K562 (cell line): ENCODE measurements around the gene TRPC4AP. TPM values are rescaled to one million over a fixed set of nuclear protein-coding genes. Genes with fewer than 3 reads are reported as not detected.

ENCODE experiments used
- ATAC-seq: fragments of 200-7000 bp; cut with Tn5 transposase; 3 replicates; pipeline ENCODE4 v1.9.1; 2020; ENCODE audit warnings: moderate library complexity
- BruUV-seq: library from RNA; stranded (reverse); fragments of 400-500 nt; replicated peaks from 2 replicates; lab custom pipeline; 2021; lab: Mats Ljungman, UMichigan
- CTCF ChIA-PET: fragments of 300-600 bp; formaldehyde crosslinking; extraction: SDS; loops from one replicate; lab custom pipeline; 2021; ENCODE audit warnings: low intra/inter-chr PET ratio; lab: Yijun Ruan, JAX
- POLR2A ChIA-PET: fragments of 300-600, 350-650 bp; sonication (Branson Sonifier 250); formaldehyde crosslinking; extraction: SDS; loops from one replicate; lab custom pipeline; 2021; ENCODE audit warnings: antibody characterized with exemption, inconsistent platforms; lab: Yijun Ruan, JAX
- DNase-seq, 4 experiments: peaks; one replicate each; pipeline versions ENCODE4 v3.0.0 to v3.0.0-alpha.2; 2011 to 2018; ENCODE audit warnings: low spot score in 3 of 4, mixed read lengths in 3 of 4; ENCODE audit errors: extremely low read depth in 1 of 4
- FAIRE-seq: peaks from 2 replicates; lab custom pipeline; 2011; peaks lifted over from hg19 to GRCh38; lab: Jason Lieb, UNC
- H2AFZ ChIP-seq: 2 replicates; pipeline ENCODE4 v1.6.0; 2011; ENCODE audit warnings: low read depth, low read length, control low read depth, inconsistent platforms
- H3K27ac ChIP-seq: fragments of 200-600 bp; 3 replicates; pipeline ENCODE4 v1.8.0; 2011; ENCODE audit warnings: low read depth, mild to moderate bottlenecking, control low read depth, inconsistent platforms, low read length, moderate library complexity, mixed read lengths; ENCODE audit errors: extremely low read depth
- H3K27me3 ChIP-seq, 2 experiments: fragments of 300-600 bp in 1 of 2; 2 replicates in 1 of 2; 3 replicates in 1 of 2; pipeline versions ENCODE4 v1.6.0 to v1.8.0; 2011; ENCODE audit warnings: inconsistent platforms in 2 of 2, low read length in 2 of 2, mild to moderate bottlenecking in 1 of 2, mixed read lengths in 1 of 2, moderate library complexity in 1 of 2; ENCODE audit not compliant: control insufficient read depth in 2 of 2, insufficient read depth in 2 of 2
- H3K36me3 ChIP-seq: fragments of 300-600 bp; 3 replicates; pipeline ENCODE4 v1.8.0; 2011; ENCODE audit warnings: mild to moderate bottlenecking, low read length, inconsistent platforms; ENCODE audit not compliant: control insufficient read depth, insufficient read depth
- H3K4me1 ChIP-seq, 2 experiments: fragments of 200-600 bp in 1 of 2; replicated peaks in 1 of 2; 2 replicates in 1 of 2; 3 replicates in 1 of 2; pipeline versions ENCODE4 v1.5.1 to v1.8.0; 2011; ENCODE audit warnings: inconsistent platforms in 2 of 2, low read length in 2 of 2, mild to moderate bottlenecking in 1 of 2, mixed read lengths in 1 of 2, moderate library complexity in 1 of 2; ENCODE audit not compliant: control insufficient read depth in 2 of 2, insufficient read depth in 2 of 2
- H3K4me2 ChIP-seq: 2 replicates; pipeline ENCODE4 v1.6.1; 2011; ENCODE audit warnings: low read length, control low read depth, inconsistent platforms, mixed read lengths; ENCODE audit not compliant: insufficient read depth
- H3K4me3 ChIP-seq: fragments of 200-600 bp; sonication (generic), shearing (Covaris generic); 2 replicates; pipeline ENCODE4 v1.5.1; 2016; ENCODE audit warnings: control low read depth, inconsistent platforms
- H3K79me2 ChIP-seq: fragments of 200-600 bp; 3 replicates; pipeline ENCODE4 v1.8.0; 2011; ENCODE audit warnings: low read length, inconsistent platforms; ENCODE audit not compliant: control insufficient read depth, insufficient read depth
- H3K9ac ChIP-seq, 2 experiments: 2 replicates each; pipeline versions ENCODE4 v1.6.0 to v1.6.1; 2011; ENCODE audit warnings: low read depth in 2 of 2, low read length in 2 of 2, control low read depth in 1 of 2, inconsistent platforms in 1 of 2, mild to moderate bottlenecking in 1 of 2, mixed read lengths in 1 of 2; ENCODE audit not compliant: insufficient read depth in 1 of 2
- H3K9me1 ChIP-seq: one replicate; pipeline ENCODE4 v1.6.0; 2011; ENCODE audit warnings: inconsistent platforms, mild to moderate bottlenecking, low read length, moderate library complexity; ENCODE audit not compliant: control insufficient read depth, insufficient read depth
- H3K9me3 ChIP-seq: replicated peaks from 2 replicates; pipeline ENCODE4 v1.5.1; 2011; ENCODE audit warnings: low read depth, low read length, inconsistent platforms; ENCODE audit not compliant: control insufficient read depth, insufficient read depth
- H4K20me1 ChIP-seq: replicated peaks from 2 replicates; pipeline ENCODE4 v1.6.1; 2011; ENCODE audit warnings: low read length, inconsistent platforms, mixed read lengths; ENCODE audit not compliant: control insufficient read depth, insufficient read depth
- AFF1 ChIP-seq, 2 experiments: fragments of 450-650 bp; IDR thresholded peaks; 2 replicates each; pipeline ENCODE4 v1.6.1; 2018; ENCODE audit warnings: mild to moderate bottlenecking in 2 of 2, low read depth in 1 of 2; ENCODE audit not compliant: partially characterized antibody in 2 of 2
- BACH1 ChIP-seq: fragments of 200-800 bp; sonication (Bioruptor generic); IDR thresholded peaks from 2 replicates; pipeline ENCODE4 v1.6.1; 2016; ENCODE audit warnings: missing genetic modification characterization, missing compliant biosample characterization
- BMI1 ChIP-seq: fragments of 150-350 bp; IDR thresholded peaks from 2 replicates; pipeline ENCODE4 v1.6.1; 2014; ENCODE audit warnings: low read length
- CBFA2T3 ChIP-seq: fragments of 450-650 bp; IDR thresholded peaks from 2 replicates; pipeline ENCODE4 v1.6.1; 2017
- FOXA3 ChIP-seq, 2 experiments: fragments of 450-650 bp in 1 of 2; sonication (generic) in 1 of 2; formaldehyde crosslinking; IDR thresholded peaks in 1 of 2; conservative IDR thresholded peaks in 1 of 2; 2 replicates each; pipeline versions ENCODE4 v1.4.0 to v1.8.0; 2020 to 2022; ENCODE audit warnings: mild to moderate bottlenecking in 2 of 2, missing genetic modification reagents in 1 of 2
- FUS ChIP-seq: fragments of 200-400 bp; formaldehyde crosslinking; optimal IDR thresholded peaks from 2 replicates; pipeline ENCODE3; 2017; ENCODE audit warnings: low read depth, low read length
- HSF4 ChIP-seq: fragments of 250-450 bp; sonication (Bioruptor Pico); IDR thresholded peaks from 2 replicates; pipeline ENCODE4 v2.1.2; 2022; ENCODE audit warnings: mild to moderate bottlenecking, moderate library complexity, borderline replicate concordance
- MBD1 ChIP-seq: fragments of 250-450 bp; sonication (Bioruptor Pico); IDR thresholded peaks from 2 replicates; pipeline ENCODE4 v1.8.0; 2022; ENCODE audit warnings: inconsistent platforms
- NFYB ChIP-seq: IDR thresholded peaks from 2 replicates; pipeline ENCODE4 v1.6.1; 2011; ENCODE audit warnings: mild to moderate bottlenecking, moderate library complexity; ENCODE audit not compliant: insufficient read length; ENCODE audit errors: extremely low read depth
- PTBP1 ChIP-seq: fragments of 200-400 bp; formaldehyde crosslinking; IDR thresholded peaks from 2 replicates; pipeline ENCODE4 v1.6.1; 2017; ENCODE audit warnings: low read depth, low read length
- SNAPC5 ChIP-seq: fragments of 250-450 bp; sonication (Bioruptor Pico); IDR thresholded peaks from 2 replicates; pipeline ENCODE4 v1.8.0; 2021; ENCODE audit warnings: moderate library complexity, mild to moderate bottlenecking, inconsistent platforms
- ZBTB49 ChIP-seq: sonication (generic); formaldehyde crosslinking; IDR thresholded peaks from 2 replicates; pipeline ENCODE4 v1.8.0; 2022; ENCODE audit warnings: missing genetic modification reagents, mild to moderate bottlenecking, borderline replicate concordance
- ZNF165 ChIP-seq: fragments of 250-450 bp; sonication (Bioruptor Pico); IDR thresholded peaks from 2 replicates; pipeline ENCODE4 v1.4.0; 2020; ENCODE audit warnings: borderline replicate concordance
- WGBS: fragments of 100-300 bp; shearing (Covaris generic); methylation state at CpG from one replicate; pipeline ENCODE4 v1.1.6; 2016; ENCODE audit warnings: low coverage, mixed read lengths; ENCODE audit not compliant: insufficient coverage; ENCODE audit errors: missing lambda C conversion rate; 5-methylcytosine and 5-hydroxymethylcytosine counted together
- in situ Hi-C: fragments of 300-500 bp; cut with MboI; formaldehyde crosslinking; loops from 4 replicates; pipeline ENCODE4 v1.15.0; 2018; ENCODE audit warnings: inconsistent platforms, mixed read lengths
- intact Hi-C: fragments of 100-400 bp; cut with micrococcal nuclease; formaldehyde crosslinking; loops from 2 replicates; pipeline ENCODE4 v1.14.2; 2022
- polyA plus RNA-seq, 8 experiments: library from polyadenylated mRNA; depleted of rRNA in 4 of 8; stranded (reverse) in 5 of 8; unstranded in 3 of 8; fragments of >200 nt; fragmentation: Nextera tagmentation in 2 of 8; fragmentation: Illumina TruSeq in 1 of 8; extraction: Ambion mirVana in 2 of 8; extraction: Trizol in 1 of 8; gene quantifications; 2 replicates each; pipeline versions ENCODE4 v1.2.1 to v1.2.3, GENCODE V29; 2011 to 2014; ENCODE audit warnings: inconsistent platforms in 1 of 8, missing spikeins in 1 of 8
- total RNA-seq, 7 experiments: library from RNA; depleted of rRNA in 6 of 7; stranded (reverse); fragments of >200 nt in 6 of 7; fragmentation: Illumina TruSeq in 2 of 7; extraction: Trizol in 2 of 7; gene quantifications; 2 replicates each; pipeline versions ENCODE4 v1.2.1 to v1.2.3, GENCODE V29; 2011 to 2021; ENCODE audit warnings: low replicate concordance in 1 of 7

TRPC4AP gene
- total and polyA plus RNA-seq, 9 of the 15 experiments (the other 6 are each of a cell fraction or from before 2014, with no cell fraction given), result 2.3 to 70.3 (median 33.3) TPM

- no peaks in the 10 kb centered on the region for H3K9me3 ChIP-seq
- no peak for DNase-seq
- no peaks in the 10 kb centered on the region for H3K27me3 ChIP-seq
- ChIA-PET CTCF (no interaction called here), POLR2A (interaction anchor here (0.6 kb wide), 2 partner anchors 17 to 136 kb away, joined by 3 read pairs; no protein-coding TSS in a partner anchor)
- no peak overlapping the region for H3K27ac ChIP-seq
- 97% methylated on average over 19 of the region's 20 CpGs for WGBS
- H3K4me3 ChIP-seq, result no peak overlapping the region
- ATAC-seq, result no peak
- in situ Hi-C loops (no loop called here), intact Hi-C loops (no loop called here)
- peaks cover 0 to 15% of the 10 kb centered on the region in 2 experiments; a peak in 2 of 5 replicates for H3K4me1 ChIP-seq
- BruUV-seq, result no TSS peak
- H3K9me1 ChIP-seq, result no peaks in the 10 kb centered on the region
- FAIRE-seq, result no peak
- H3K9ac ChIP-seq, result peak overlapping the region in 1 of 2 experiments; percentile 17; a peak in 1 of 4 replicates
- no peaks in the 10 kb centered on the region for H3K79me2 ChIP-seq
- H2AFZ ChIP-seq, result no peak overlapping the region
- no peaks in the 10 kb centered on the region for H4K20me1 ChIP-seq
- TF ChIP-seq FUS (no peak), ZNF165 (no peak), CBFA2T3 (no peak), AFF1 (IDR thresholded peaks at IDR 0.05; ENCODE audit: low read depth in 1 of 2, partially characterized antibody in 2 of 2) (no peak), NFYB (no peak), SNAPC5 (CRISPR knock-in tag) (no peak), PTBP1 (no peak), BACH1 (tag) (no peak), MBD1 (no peak), ZBTB49 (CRISPR knock-in tag) (no peak), HSF4 (CRISPR knock-in tag) (no peak), BMI1 (no peak), FOXA3 (CRISPR knock-in tag; conservative IDR thresholded peaks at IDR 0.05 in 1 of 2, IDR thresholded peaks at IDR 0.05 in 1 of 2) (no peak)
- H3K36me3 ChIP-seq, result peaks cover 100% of the 10 kb centered on the region; the same call in 2 of the 3 replicates
- no peak overlapping the region for H3K4me2 ChIP-seq
Observed at GRCh38 chr20:35004749-35005462, 87.7 kb downstream of the TRPC4AP start.
